HG02610 (cell line): ENCODE measurements around the gene WDFY2.

ENCODE experiments used
- ATAC-seq: cut with Tn5 transposase; IDR thresholded peaks from one replicate; pipeline ENCODE4 v1.9.1; 2021; ENCODE audit warnings: mild to moderate bottlenecking, moderate library complexity; ENCODE audit not compliant: unreplicated experiment

The WDFY2 gene

DNA sequence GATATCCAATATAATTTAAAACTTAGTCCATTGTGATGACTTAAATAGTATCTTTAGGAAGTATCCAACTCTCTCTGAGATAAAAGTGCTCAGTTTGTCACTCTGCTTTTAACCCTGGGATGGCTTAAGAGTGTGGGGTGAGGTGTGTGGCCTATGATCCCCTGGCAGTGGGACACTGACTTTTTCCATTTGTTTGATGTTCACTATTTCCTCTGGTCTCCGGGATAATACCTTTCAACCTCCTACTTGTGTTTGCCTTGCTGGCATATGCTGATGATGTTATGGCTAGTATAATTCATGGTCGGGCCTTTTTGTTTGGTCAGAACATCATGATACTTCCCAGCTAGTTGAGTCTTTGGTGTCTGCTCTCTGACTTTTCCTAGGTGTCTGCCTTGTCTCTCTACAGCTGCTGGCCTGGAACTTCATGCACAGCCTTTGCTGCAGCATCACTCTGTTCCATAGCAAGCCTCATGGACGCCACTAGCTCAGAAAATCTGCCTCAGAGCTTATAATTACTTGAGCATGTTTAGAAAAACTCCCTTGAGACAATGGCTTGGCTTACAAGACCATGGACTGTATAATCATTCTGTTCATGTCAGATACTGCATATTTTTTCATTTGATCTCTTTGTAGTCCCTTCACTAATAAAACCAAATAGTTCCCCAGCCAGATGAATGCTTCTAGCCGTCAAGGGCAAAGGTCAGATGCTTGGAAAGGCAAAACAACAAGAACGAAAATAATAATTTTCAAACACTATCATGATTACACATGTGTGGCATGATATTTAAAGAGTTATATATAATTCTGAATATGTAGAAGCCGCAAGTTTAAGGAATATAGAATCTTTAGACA lies 75.2 kb downstream of the WDFY2 start:
- ATAC-seq = no peak

DNA sequence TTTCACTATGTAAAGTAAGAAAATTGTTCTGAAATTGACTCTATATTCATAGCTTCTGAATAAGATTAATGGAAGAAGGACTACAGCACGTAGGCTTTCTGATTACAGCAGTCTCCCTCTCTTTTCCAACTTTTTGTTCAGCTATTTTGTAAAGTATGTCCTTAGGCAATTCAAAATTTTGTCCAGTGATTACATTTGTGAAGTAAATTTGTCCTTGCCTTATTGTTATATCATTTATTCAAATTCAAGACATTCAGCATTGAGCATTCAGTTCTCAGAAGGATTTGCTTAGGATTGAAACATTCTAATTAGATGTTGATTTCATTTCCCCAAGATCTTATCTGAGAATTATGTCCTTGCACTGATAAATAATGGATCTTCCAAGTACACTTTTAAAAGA lies 76.6 kb downstream of the WDFY2 start:
- ATAC-seq = no peak

DNA sequence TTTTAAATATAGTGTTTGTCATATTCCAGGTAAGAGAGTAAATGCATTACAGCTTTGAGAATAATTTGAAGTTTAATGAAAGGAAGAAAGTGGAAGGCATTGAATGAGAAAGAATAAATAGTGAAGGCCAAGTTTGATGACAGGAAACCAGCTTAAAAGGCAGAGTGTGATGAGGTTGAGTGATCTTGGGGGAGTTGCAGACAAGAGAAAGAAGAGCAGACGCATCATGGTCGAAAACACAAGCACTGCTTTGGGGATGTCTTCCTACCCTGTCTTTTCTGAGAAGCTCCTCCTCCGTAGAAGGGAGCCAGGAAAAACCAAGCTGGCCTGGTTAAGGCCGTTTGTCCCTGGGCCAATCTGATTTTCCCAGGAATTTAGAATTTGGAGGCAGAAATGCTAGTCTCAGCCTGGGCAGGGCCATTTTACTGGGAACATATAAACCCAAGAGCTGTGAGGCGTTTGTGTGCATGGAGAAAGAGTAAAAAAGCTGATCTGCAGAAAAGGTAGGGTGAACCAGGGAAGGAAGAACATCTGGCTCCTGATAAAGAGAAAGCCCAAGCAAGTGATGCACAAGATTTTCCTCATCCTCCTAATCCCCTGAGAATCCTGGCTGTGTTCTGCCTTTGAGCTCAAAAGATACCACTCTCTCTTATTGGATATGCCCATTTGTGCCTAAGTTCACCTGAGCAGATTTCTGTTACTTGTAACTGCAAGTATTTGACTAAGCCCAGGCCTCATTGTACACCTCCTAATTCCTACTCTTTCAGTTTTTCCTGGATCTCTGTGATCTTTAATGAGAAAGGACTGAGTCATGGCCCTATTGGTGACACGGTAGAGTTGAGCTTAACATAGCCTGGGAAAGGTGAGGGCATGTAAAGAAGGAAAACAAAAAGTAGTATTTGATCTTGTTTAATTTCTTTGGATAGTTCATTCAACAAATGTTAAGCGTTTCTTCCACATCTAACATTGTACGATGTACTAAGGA lies 80.0 kb downstream of the WDFY2 start:
- no peak for ATAC-seq

DNA sequence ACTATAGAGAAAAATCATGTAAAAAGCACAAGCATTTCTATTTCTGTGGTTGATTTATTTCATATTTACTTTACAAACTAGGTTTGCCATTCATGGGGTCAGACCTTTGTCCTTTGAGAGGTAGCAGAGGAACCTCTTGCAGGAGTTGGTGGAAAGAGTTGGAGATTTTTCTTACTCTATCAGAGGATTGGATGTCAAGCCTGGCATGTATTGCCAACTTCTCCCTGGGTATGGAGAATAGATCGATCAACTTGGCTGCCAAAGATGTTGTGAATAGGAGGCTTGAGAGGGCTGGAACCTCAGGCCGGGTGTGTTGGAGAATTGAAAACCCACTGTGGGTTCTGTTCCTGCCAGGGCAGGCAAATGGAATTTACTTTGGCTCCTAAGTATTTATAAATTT lies 81.2 kb downstream of the WDFY2 start:
- no peak for ATAC-seq

DNA sequence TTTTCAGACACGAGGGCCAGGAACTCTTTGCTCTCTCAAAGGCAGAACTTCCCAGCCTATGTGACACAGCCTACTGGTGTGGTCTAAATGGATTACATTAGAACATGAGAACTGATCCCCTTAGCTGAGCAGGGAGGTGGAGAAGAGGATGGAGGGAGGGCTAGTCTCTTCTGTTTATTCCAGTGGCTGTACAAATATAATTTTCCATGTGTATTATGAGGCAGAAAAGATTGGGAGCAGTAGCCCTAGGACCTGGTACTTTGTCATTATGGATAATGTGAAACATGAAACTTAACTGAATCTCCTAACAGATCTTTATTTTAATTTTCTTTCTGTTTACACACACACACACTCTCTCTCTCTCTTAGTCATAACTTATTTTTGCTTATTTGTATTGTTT lies 82.1 kb downstream of the WDFY2 start:
- no peak for ATAC-seq

DNA sequence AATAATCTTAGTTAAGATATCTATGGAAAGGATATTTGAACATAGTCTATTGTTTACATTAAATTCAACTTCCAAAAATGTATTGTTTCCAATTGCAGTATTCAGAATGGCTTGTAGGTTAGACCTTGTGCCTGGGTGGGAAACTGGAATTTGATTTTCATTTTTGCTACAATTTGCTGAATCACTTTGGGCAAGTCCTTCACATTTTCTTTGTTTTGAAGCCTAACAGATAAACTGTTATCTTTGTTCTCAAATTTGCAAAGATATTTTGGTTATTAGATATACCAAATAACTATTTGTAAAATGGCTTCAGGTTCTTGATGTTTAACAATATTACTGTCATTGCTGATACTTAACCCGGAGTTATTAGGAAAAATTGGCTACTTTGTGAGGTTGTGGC lies 82.6 kb downstream of the WDFY2 start:
- no peak for ATAC-seq

DNA sequence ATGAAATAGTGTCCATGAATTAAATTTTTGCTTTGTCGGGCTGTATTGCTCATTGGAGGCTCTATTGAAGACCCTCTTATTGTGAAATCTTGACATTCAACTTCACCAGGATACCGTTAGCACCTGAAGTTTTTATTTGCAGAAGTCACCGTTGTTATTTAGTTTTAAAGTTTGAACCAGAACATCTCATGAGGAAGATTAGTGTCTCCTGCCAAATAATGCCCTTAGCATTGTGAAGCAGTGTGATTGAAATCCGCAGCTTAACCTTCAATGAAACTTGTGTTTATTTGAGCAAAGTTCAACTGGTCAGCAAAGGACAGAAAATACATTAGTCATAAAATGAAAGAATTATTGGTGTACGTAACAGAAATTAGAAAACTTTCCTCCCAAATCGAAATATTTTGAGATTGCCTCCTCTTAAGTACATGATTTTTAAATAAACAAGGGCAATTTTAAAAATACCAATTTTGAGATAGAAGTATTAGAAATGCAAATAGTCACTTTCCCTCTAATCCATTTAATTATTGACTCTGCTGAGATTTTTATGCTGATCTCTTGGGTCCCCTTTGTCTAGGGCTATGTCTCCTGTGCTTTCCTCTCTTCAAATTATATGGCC lies 84.4 kb downstream of the WDFY2 start:
- no peak for ATAC-seq

DNA sequence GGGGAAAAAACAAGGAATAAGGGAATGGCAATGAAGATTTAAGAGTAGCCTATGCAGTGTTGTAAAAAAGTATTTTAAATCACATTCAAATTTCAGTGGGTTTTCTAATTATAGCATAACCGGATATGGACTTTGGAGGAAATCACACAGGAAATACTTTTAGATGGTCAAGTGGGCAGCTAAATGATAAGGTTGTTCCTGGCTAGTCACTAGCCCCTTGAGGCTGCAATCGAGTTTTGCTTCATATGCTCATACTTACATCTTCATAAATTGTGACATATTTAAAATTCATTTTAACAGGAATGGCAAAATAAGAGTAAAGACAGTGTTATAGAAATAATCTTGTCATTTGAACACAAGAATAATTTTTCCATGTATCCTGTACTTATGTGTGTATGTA lies 88.9 kb downstream of the WDFY2 start:
- no peak for ATAC-seq

DNA sequence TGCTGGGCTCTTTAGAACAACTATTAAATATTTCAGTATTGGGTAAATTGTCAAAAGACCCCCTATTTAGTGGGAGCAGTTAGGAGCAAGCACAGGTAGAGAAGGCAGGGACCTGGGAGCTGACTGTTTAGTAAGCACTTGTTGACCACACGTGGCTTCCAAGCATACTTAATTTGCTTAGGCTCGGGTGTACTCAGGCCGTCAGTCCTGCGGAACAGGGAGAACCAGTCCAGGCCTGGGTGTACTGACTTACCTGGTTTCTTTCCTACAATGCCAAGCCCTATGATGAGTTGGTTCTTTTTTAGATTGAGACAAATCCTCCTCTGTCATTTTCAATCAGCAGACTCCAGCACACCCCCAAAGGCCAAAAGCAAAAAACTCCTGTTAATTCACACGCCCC lies 90.0 kb downstream of the WDFY2 start:
- no peak for ATAC-seq

DNA sequence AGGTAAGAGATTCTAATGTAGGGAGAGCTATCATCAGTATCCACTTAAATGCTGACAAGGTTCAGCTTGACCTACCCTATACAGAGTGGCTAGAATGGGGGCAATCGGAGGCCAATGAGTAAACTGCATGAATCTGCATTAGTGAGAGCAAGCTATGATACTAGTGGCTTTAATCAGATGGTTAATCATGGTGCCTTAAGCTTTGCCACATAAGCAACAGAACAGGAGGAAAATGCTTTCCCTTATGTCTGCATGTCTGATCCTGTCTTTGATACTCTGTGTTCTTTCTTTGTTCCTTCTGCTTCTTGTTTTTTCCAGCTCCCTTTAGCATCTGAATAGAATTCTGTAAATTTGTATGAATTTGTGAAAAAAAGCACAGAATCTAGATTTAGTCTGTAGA lies 91.1 kb downstream of the WDFY2 start:
- no peak for ATAC-seq

DNA sequence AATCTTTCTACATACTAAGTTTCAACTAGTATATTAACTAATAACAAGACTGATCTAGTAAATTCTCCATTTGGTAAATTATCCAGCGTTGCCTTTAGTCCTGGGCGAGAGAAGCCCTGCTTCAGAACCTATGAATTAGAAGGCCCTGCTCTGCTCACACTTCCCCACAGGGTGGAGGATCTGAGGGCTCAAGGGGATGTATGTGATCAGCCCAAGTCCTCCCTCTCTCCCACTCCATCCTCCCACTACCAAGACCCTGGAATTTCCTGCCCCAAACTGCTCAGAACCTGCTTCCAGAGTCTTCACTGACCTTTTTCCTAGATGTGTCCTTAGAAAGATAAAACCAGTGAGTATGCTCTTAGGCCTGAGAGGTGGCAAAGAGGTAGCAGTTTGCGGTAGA lies 91.6 kb downstream of the WDFY2 start:
- no peak for ATAC-seq

DNA sequence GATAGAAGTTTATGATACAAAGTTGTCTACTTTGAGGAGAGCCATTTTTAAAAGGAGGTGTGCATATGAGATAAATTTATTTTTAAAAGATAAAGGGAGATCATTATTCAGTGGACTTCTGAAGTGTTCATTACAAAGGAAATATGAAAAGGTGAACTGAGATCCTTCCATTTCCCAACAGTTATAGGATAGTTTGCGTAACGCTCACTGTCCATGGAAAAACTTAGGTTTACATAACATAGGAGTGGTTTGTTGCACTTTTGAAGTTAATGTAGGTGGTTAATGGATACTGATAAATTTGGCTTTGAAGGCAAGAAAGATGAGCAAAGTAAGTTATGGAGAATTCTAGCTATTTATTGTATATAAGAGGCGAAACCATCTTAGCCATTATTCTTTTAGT lies 92.5 kb downstream of the WDFY2 start:
- ATAC-seq = no peak

DNA sequence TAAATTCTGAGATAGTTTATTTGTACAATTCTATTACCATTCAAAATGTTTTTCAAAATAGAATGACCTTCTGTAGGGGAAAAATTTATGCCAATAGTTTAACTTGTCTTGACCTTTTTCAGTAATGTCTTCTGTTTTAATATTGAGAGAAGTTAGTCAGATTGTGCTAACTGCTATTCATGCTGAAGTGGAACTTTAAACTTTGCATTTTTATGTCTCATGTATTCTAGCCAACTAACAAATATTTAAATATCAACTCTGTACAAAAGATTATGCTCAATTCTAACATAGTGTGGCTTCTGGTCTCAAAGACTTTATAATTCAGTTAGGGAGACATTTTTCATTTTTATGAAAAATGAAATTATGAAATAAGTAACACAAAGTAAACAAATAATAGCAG lies 94.2 kb downstream of the WDFY2 start:
- ATAC-seq = no peak

DNA sequence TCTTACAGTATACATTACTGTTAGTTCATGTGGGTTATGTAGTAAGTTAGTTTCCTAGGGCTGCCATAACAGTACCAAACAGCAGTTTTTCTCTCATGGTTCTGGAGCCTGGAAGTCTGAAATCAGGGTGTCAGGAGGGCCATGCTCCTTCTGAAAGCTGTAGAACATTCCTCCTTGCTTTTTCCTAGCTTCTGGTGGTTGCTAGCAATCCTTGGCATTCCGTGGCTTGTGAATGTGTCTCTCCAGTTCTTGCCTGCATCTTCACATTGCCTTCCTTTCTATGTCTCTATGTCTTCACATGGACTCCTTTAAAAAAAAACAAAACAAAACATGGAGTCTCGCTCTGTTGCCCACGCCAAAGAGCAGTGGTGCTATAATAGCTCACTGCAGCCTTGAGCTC lies 95.4 kb downstream of the WDFY2 start:
- ATAC-seq = no peak

DNA sequence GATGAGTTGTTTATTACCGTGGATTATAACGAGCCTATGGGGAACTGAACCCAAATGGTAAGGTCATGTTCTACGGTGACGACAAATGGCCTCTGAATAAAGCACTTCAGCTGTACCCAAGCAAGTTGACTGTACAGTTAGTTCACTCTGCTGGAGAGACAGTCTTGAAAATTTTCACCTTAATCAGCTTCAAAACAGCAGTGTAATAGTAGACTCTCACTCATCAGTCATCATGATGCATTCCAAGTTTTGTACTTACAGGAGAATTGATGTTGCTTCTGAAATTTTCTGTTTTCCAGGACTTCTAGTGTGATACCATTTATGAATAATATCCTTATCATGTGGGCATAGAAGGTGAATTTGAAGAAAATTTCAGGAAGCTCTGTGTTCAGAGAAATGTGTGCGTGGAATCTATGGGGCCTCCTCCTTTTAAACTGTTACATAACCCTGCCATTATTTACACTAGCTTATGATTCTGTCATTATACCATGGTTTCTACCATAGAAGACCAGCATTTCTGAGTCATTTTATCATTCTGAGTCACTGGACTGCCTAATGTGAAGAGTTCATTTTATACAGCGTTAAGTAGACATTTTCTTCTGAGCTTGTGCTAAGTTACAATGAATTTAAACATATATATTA lies 96.9 kb downstream of the WDFY2 start:
- ATAC-seq = peak; percentile 68

DNA sequence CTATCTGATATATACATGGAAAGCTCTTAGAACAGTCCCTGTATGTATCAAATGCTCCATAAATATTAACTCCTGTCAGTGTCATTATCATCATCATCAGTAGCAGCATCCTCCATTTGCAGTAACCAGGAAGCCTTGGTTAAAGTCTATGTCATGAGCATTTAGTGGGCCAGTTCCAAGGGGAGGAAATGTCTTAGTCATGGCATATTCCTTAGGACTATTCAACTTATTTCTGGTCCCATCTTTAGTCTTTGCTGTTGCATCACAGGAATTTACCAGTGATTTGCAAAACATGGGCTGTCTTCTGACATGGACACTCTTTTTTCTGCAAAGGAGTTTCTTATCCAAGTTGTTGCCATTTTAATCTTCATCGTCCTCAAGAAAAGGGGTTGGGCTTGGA lies 98.4 kb downstream of the WDFY2 start:
- ATAC-seq = no peak

DNA sequence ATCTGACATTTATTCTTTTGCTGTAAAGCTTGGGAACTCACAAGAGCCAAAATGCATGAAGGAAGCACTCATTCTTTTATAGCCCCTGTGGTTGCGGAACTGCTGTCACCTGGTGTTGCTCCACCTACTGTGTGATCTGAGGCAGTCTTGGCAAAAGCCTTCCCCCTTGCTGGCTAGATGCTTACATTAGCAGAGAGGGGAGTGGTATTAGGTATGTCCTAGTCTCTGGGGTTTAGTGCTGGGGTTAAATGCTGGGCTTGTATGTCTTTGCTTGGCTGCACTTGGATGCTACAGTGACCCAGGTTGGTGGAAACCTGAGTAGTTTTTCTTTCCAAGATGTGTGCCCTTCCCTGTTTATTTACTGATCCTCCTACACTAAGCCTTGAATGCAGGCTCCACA lies 99.3 kb downstream of the WDFY2 start:
- ATAC-seq = no peak

DNA sequence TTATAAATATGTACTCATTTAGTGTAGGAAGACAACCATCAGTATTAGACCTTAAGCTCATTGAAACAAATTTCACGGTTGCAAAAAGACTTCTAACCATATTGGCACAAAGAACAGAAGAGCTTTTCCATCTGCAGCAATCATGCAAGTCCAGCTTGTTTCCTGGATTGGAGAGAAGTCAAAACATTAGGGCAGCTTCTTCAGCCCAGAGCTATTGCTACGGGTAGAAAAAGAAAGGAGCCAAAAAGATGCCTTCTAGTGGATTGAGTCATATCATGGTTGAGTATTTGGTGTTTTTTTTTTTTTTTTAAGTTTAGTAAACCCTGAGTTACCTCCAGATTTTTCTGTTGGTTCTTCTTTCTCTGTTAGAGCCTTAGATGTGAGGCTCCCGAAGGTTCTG lies 99.8 kb downstream of the WDFY2 start:
- ATAC-seq = no peak

DNA sequence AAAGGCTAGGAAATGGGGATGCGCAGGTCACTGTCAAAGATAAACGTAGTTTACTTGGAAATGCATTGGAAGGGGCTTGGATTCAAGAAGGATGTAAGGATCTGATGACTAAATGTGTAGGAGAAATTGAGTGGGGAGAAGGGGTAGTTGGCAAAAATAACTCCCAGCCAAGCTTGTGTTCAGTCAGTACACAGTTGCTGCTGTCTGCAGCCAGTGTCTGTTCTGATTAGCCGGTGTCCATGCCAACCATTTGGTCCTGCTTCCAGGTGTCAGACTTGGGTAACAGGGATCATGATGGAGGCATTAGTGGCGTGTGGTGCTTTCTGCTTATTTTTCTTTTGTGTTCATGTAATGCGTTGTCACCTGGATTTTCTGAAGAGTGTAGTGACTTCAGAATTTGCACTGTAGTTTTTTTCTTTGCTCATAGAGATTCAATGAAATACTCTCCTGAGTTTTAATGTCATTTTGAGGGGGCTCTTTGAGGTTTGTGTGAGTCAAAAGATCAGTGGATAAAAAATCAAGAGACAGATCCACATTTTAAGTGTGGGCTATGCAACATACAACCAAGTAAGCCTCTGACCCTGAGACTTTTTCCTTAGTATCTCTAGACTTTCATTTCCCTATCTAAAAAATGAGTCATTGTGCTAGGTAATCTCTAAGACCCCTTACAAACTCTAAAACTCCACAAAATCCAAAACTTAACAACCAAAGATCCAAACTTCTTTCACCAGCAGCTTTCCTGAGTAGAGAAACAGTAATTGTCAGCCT lies 103.9 kb downstream of the WDFY2 start:
- no peak for ATAC-seq

DNA sequence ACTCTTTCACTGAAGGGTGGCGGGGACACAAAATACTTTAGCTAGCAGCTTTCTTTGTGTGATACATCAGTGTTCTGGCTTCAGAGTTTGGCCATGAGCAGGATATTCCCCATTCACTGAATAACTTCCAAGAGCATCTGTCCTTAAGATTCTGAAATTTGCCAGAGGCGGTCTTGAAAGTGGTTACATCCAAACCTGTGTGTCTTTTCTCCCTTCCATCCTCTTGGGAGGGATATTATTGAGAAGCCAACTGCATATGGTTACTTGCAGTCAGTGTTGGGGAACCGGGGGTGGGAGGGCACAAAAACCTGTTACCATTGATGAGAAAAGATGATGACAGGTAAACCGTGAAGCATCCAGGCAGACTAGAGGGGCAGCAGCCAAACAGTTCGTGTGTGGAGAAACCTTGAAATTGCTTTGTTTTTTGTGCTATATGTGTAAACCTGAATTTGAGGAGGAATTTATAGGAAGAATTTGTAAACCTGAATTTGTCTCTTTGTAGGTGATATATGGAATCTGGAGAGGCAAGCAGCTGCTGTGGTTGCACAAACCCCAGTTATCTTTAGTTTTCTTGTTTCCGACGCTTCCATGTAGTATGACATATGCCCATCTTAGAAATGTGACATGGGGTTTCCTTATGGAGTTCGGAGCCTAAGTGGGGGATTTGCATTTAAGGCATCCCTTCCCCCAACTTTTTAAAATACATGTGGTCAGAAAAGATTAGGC lies 104.8 kb downstream of the WDFY2 start:
- no peak for ATAC-seq
